NCI-H524 treated with DMSO at 0.1 percent for 48 hours (cell line): ENCODE results near the gene MAPK11.

Experiments
- DNase-seq: peaks from one replicate; lab custom pipeline; 2025; lab: John Stamatoyannopoulos, UW

MAPK11 gene

GRCh38 chr22:50248196-50249081, 21.7 kb downstream of the MAPK11 start:
- DNase-seq: no peak

GRCh38 chr22:50247748-50248147, 22.4 kb downstream of the MAPK11 start:
- DNase-seq: no peak

- no peak for DNase-seq
Measured at GRCh38 chr22:50246242-50247175, 23.7 kb downstream of the MAPK11 start.

DNA sequence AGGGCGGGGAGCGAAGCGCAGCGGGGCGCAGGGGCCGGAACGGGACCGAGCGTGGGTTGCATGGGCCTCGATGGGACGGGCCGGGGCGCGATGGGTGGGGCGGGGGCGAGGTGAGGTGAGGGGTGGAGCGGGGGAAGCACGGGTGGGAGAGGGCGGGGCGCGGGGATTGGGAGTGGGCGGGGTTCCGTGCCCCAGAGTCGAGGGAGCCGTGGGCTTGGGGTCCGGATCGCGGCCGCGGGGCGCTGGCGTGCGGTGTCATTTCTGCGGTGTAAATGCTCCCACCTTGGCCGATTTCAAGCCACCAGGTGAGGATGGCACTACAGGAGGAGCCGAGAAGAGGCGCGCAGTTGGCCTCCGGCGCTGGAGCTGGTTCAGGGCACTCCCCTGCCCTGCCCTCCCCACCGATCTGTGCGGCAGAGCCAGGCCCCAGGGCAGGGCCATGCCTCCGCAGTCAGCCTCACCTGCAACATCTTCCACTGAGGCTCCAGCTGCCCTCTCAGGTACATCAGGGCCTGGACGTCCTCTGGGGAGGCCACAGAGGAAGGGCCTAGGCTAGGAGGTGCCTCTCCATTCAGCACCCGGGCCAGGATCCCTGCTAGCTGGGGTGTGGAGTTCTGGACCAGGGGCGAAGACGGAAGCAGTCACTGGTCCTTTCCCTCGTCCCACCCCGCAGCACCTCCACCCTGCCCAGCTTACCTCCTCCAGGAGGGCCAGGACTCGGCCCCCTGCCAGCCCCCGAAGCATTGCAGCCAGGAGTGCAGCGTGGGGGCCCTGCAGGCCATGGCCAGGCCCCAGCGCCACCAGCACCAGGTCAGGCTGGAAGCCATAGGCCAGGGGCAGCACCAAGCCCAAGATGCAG, 24.7 kb downstream of the MAPK11 start:
- no peak for DNase-seq

GRCh38 chr22:50244420-50245213, 25.6 kb downstream of the MAPK11 start, which contains the start of gene TUBGCP6:
Gene TUBGCP6 (minus strand): TSS chr22:50245023. CDS start chr22:50244459, 564 bp downstream.
- DNase-seq: no peak

- no peak for DNase-seq
Measured at GRCh38 chr22:50243685-50244419, 26.3 kb downstream of the MAPK11 start.

GRCh38 chr22:50242406-50242949, 27.7 kb downstream of the MAPK11 start:
- DNase-seq: no peak

DNA sequence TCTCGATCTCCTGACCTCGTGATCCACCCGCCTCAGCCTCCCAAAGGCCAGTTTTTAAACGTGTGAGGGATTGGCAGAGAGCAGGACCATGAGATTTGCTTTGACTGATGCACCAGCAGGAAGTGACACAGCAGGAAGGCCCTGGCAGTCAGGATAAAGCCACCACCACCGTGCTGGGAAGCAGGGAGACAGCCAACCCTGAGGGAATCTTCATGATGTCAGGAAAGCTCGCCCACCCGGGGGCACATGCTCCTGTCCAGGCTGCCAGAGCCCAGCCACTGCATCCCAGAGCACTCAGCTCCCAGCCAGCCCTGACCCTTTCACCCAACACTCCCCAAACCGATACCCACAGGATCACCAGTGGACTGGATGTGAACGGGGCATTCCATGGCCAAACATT, 31.4 kb downstream of the MAPK11 start:
- DNase-seq: no peak

- DNase-seq: no peak
Measured at GRCh38 chr22:50236731-50237409, 33.3 kb downstream of the MAPK11 start.

GRCh38 chr22:50233223-50233622, 37.0 kb downstream of the MAPK11 start:
- no peak for DNase-seq

DNA sequence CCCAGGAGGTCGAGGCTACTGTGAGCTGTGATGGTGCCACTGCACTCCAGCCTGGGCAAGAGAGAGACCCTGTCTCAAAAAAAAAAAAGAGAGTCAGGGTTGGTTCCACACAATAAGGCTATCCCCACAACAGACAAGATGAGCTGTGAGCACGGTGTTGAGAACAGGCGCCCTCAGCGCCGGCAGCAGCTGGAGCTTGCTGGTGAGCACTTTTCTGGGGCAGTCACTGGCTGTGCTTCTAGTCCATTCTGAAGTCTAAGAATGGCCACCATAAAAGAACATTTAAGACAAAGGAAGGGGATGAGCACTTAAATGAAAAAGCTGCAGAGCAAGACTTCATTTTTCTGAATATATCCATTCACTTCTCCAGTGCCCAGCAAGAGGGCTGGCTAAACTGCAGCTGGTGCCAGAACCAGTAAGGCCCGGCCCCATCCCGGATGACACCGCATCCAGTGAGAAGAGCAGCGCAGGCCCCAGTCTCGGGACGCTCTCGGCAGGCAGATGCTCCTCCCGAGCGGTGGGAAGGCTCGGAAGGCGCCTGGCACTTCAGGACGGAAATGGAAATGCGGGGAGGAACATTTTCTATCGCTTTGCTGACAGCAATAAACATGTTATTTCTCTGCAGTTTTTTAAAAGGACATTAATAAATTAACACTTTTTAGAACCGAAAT, 37.6 kb downstream of the MAPK11 start:
- no peak for DNase-seq

GRCh38 chr22:50229370-50229769, 40.8 kb downstream of the MAPK11 start:
- no peak for DNase-seq

GRCh38 chr22:50228366-50228765, 41.8 kb downstream of the MAPK11 start:
- DNase-seq: no peak

GRCh38 chr22:50227579-50228215, 42.5 kb downstream of the MAPK11 start:
- DNase-seq: no peak

DNA sequence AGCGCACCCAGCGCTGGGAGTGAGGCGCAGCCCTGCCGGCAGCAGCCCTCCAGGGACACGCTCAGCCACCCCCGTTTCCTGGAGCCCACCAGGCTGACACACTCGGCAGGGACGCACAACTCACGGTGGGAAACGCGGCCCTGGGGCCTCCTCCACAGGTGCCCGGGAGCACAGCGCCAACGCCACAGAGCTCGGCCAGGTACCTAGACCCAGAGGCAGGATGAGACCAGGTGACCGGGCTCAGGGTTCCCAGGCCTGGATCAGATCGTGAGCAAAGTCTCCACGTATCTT, 43.4 kb downstream of the MAPK11 start:
- no peak for DNase-seq

DNA sequence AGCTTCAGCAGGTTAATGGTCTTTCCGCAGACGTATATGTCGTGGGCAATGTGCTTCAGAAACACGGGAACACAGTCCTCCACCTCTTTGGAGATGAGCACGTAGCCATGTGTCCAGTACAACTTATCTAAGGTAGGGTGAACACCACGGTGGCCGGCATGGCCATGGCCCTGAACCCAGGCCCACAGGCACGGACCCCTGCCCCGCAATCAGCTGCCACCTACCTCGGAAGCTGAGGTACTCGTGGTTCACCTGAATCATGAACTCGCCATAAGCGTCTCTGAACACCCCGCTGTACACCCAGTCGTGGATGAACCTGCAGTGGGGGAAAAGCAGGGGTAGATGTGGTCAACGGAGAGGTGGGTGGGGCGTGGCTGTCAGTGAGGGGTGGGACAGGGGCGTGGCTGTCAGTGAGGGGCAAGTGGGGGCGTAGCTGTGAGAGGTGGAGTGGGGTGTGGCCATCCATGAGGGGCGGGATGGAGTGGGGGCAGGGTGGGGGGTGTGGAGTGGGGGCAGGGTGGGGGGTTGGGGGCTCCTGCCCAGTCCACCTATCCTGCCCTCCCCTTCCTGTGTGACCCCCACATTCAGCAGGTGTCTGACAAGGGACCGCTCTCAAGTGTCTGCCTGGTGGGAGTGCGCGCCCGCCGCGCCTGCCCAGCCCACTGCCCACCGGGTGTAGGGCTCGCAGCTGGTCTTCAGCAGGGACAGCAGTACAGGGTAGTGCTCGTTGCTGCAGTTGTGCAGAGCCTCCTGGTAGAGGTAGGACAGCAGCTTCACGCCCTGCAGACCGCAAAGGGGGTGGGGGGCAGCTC, 43.9 kb downstream of the MAPK11 start:
- DNase-seq: no peak

DNA sequence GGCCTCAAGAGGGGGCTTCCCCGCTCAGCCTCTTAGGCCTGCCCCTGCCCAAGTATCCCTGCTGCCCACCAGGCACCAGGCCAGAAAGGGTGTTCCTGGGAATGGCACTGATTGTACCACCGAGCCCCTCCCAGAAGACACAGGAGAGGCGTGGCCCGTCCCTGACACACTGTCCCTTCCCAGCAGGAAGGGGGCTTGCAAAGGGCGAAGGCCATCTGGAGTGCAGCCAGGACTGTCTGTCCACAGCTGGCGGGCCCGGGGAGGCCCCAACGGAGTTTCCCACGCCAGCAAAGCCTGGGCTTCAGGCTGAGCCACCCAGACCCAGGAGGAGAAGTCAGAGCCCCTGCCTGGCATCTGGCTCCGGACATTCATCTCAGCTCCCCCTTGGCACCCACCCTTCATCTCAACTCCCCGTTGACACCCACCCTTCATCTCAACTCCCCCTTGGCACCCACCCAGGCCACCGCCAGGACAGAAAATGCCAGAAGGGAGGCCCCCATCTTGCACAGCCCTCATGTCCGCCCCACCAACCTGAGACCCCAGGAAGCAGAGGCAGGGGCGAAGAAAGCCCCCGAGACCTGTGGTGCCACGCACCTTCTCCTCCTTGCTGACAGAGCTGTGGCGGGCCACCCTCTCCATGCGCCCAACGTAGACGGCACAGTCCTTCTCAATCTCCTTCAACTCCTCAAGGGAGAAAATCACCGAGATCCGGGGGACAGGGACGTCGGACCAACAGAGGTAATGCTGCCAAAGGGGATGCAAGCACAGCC, 44.8 kb downstream of the MAPK11 start:
- no peak for DNase-seq
